Suprapubic skin (tissue), 4 donors: ENCODE data around the gene ENTPD7.
"Not testable (repeated sequence)": the region's sequence is repeated elsewhere in the genome, so short reads cannot be mapped to it uniquely, and the experiment has no call there.

Source experiments
- CTCF ChIP-seq, 2 donors: fragments of 200-600 bp in 1 of 2; fragments of 450-650 bp in 1 of 2; sonication (generic) in 1 of 2; IDR thresholded peaks; one replicate each; pipeline ENCODE4 v1.5.1; 2016 to 2019; ENCODE audit warnings: antibody characterized with exemption in 2 of 2, mild to moderate bottlenecking in 1 of 2, moderate library complexity in 1 of 2
- EP300 ChIP-seq: sonication (generic); formaldehyde crosslinking; IDR thresholded peaks from one replicate; pipeline ENCODE4 v1.6.1; 2017; ENCODE audit warnings: antibody characterized with exemption
- POLR2A ChIP-seq, 2 donors: fragments of 450-650 bp; IDR thresholded peaks; one replicate each; pipeline ENCODE4 v1.6.1; 2017; ENCODE audit warnings: antibody characterized with exemption in 2 of 2, mild to moderate bottlenecking in 2 of 2, moderate library complexity in 2 of 2
- POLR2AphosphoS5 ChIP-seq, 3 donors: sonication (generic); formaldehyde crosslinking; IDR thresholded peaks; one replicate each; pipeline ENCODE4 v1.6.1; 2017; ENCODE audit warnings: antibody characterized with exemption in 3 of 3

- not testable (repeated sequence) for TF ChIP-seq CTCF (IDR thresholded peaks at IDR 0.05); POLR2A (IDR thresholded peaks at IDR 0.05); POLR2AphosphoS5 (IDR thresholded peaks at IDR 0.05); EP300
These were observed 74.8 kb downstream of the ENTPD7 start for GRCh38 chr10:99734111-99734510.
